ENCODE results near the gene EXOC3L2. TPM values are rescaled to one million over a fixed set of nuclear protein-coding genes. Genes with fewer than 3 reads are reported as not detected.
"Not testable (repeated sequence)": the region's sequence is repeated elsewhere in the genome, so short reads cannot be mapped to it uniquely, and the experiment has no call there.

Gene EXOC3L2
- total RNA-seq, 2 donors from 2014 or later = not detected

- no peaks in the 10 kb centered on the region for H3K4me1 Mint-ChIP-seq (ENCODE audit: low read depth)
- H3K36me3 Mint-ChIP-seq (ENCODE audit: insufficient read depth in 2 of 2) = peaks cover 0 to 2% of the 10 kb centered on the region in 2 donors
- H3K27me3 Mint-ChIP-seq (ENCODE audit: low read depth) = peaks cover 31% of the 10 kb centered on the region
- no peaks in the 10 kb centered on the region for H3K9me3 Mint-ChIP-seq
- ATAC-seq (replicated peaks in 1 of 2) (no peak), DNase-seq (no peak)
- no peak overlapping the region for H3K4me3 Mint-ChIP-seq
- no peak overlapping the region for H3K27ac Mint-ChIP-seq
Observed at GRCh38 chr19:45231891-45232290, 13.3 kb downstream of the EXOC3L2 start.

DNA sequence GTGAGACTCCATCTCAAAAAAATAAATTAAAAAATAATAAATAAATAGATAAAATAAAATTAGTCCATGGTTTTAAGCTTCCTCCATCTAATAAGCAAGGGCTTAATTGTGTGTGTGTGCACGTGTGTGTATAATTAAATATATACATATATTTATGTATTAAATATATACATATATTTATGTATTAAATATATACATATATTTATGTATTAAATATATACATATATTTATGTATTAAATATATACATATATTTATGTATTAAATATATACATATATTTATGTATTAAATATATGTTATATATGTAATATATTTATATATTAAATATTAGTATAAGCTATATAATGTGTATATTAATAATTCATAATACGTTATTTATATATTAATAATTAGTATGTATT is 16.2 kb downstream of the EXOC3L2 start:
- DNase-seq; H3K27me3 Mint-ChIP-seq (ENCODE audit: low read depth); H3K4me1 Mint-ChIP-seq (ENCODE audit: low read depth); H3K36me3 Mint-ChIP-seq (ENCODE audit: insufficient read depth in 2 of 2); H3K9me3 Mint-ChIP-seq; H3K27ac Mint-ChIP-seq; H3K4me3 Mint-ChIP-seq; ATAC-seq (replicated peaks in 1 of 2): not testable (repeated sequence)

DNA sequence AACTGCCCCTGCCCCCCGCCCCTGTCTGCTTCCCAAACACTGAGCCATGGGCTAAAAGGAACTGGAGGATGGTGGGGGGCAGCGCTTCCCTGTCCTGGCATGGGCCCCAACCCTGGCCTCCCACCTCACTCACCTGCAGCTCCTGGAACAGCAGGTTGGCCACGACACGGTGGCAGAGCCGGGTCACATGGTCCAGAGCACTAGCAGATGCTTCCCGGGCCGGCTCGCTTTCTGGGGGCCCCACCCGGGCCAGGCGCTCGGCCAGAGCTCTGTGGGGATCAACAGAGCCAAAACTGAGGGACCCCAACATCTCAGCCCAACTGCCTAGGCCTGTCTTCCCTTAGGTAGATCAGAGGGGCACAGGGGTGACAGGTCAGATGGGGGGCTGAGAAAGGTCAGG is 20.6 kb downstream of the EXOC3L2 start:
- H3K36me3 Mint-ChIP-seq (ENCODE audit: insufficient read depth in 2 of 2) = no peaks in the 10 kb centered on the region
- DNase-seq (no peak), ATAC-seq (replicated peaks in 1 of 2) (no peak)

DNA sequence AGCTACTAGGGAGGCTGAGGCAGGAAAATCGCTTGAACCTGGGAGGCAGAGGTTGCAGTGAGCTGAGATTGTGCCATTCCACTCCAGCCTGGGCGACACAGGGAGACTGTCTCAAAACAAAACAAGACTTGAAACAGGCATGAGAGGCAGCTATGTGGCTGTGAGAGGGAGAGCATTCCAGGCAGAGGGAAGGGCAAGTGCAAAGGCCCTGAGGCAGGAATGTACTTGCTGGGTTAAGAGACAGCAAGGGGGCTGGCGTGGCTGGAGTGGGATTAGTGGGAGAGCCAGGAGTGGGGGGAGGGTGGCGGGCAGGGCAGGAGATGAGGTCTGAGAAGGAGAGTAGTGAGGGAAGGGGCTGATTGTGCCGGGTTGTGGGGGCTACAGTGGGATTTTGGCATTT is 21.3 kb downstream of the EXOC3L2 start:
- no peaks in the 10 kb centered on the region for H3K9me3 Mint-ChIP-seq
- no peaks in the 10 kb centered on the region for H3K36me3 Mint-ChIP-seq (ENCODE audit: insufficient read depth in 2 of 2)
- no peaks in the 10 kb centered on the region for H3K4me1 Mint-ChIP-seq (ENCODE audit: low read depth)
- DNase-seq (no peak), ATAC-seq (replicated peaks in 1 of 2) (no peak)
- H3K27me3 Mint-ChIP-seq (ENCODE audit: low read depth) = peaks cover 25% of the 10 kb centered on the region
- H3K27ac Mint-ChIP-seq = no peak overlapping the region
- H3K4me3 Mint-ChIP-seq = no peak overlapping the region

More for the DNA sequence above, 20.6 kb downstream of the EXOC3L2 start:
- H3K27me3 Mint-ChIP-seq (ENCODE audit: low read depth) = peaks cover 25% of the 10 kb centered on the region
- H3K4me1 Mint-ChIP-seq (ENCODE audit: low read depth) = no peaks in the 10 kb centered on the region
- H3K4me3 Mint-ChIP-seq = no peak overlapping the region
- H3K9me3 Mint-ChIP-seq = no peaks in the 10 kb centered on the region
- no peak overlapping the region for H3K27ac Mint-ChIP-seq

DNA sequence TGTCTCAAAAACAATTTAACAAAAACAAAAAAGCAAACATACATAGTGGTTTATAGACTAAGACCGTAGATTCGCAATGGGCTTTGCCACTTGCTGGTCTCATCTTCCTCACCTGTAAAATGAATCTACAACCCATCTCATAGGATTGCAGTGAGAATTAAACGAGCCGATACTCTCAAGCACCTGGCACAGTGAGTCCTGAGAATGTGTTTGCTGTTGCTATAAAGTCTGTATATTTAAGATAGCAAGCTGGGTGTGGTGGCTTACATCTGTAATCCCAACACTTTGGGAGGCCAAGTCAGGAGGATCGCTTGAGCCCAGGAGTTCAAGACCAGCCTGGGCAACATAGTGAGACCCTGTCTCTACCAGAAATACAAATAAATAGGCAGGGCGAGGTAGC is 22.5 kb downstream of the EXOC3L2 start:
- peaks cover 36% of the 10 kb centered on the region for H3K27me3 Mint-ChIP-seq (ENCODE audit: low read depth)
- H3K27ac Mint-ChIP-seq = no peak overlapping the region
- H3K4me3 Mint-ChIP-seq = no peak overlapping the region
- H3K4me1 Mint-ChIP-seq (ENCODE audit: low read depth) = no peaks in the 10 kb centered on the region
- DNase-seq = no peak
- no peaks in the 10 kb centered on the region for H3K9me3 Mint-ChIP-seq
- ATAC-seq (replicated peaks in 1 of 2) = no peak
- no peaks in the 10 kb centered on the region for H3K36me3 Mint-ChIP-seq (ENCODE audit: insufficient read depth in 2 of 2)

DNA sequence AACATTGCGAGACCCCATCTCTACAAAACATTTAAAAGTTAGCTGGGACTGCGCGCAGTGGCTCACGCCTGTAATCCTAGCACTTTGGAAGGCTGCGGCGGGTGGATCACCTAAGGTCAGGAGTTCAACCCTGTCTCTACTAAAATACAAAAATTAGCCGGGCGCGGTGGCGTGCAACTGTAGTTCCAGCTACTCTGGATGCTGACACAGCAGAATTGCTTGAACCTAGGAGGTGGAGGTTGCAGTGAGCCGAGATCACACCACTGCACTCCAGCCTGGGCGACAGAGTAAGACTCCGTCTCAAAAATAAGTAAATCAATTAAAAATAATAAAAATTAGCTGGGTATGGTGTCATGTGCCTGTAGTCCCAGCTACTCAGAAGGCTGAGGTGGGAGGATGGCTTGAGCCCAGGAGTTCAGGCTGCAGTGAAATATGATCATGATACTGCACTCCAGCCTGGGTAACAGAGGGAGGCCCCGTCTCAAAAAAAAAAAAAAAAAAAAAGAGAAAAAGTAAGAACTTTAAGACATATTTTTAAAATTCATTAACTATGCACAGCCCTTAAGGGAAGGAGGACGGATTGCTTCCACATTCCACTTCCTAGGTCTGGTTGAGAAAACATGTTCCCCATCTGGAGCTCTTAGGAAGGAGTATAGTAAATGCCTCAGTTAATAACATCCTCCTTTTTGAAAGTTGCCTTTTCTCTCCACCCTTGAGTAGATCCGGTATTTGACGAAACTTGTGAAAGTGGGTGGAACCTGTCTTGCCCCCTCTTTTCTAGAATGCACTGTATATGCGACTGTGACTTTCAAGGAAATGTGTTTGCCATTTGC is 26.1 kb downstream of the EXOC3L2 start:
- H3K27me3 Mint-ChIP-seq (ENCODE audit: low read depth) = peaks cover 62% of the 10 kb centered on the region
- H3K36me3 Mint-ChIP-seq (ENCODE audit: insufficient read depth in 2 of 2) = no peaks in the 10 kb centered on the region
- no peaks in the 10 kb centered on the region for H3K9me3 Mint-ChIP-seq
- H3K27ac Mint-ChIP-seq = no peak overlapping the region
- no peak for ATAC-seq (replicated peaks in 1 of 2)
- H3K4me1 Mint-ChIP-seq (ENCODE audit: low read depth) = peaks cover 8% of the 10 kb centered on the region
- DNase-seq = no peak
- H3K4me3 Mint-ChIP-seq = no peak overlapping the region

GRCh38 chr19:45218426-45218825 is 26.8 kb downstream of the EXOC3L2 start:
- ATAC-seq (replicated peaks in 1 of 2) (no peak), DNase-seq (no peak)
- Mint-ChIP-seq H3K27ac (no peak overlapping the region), H3K4me1 (ENCODE audit: low read depth) (peaks cover 8% of the 10 kb centered on the region), H3K27me3 (ENCODE audit: low read depth) (peaks cover 64% of the 10 kb centered on the region), H3K36me3 (ENCODE audit: insufficient read depth in 2 of 2) (no peaks in the 10 kb centered on the region), H3K9me3 (no peaks in the 10 kb centered on the region), H3K4me3 (no peak overlapping the region)

GRCh38 chr19:45217957-45218334 is 27.3 kb downstream of the EXOC3L2 start:
- no peak overlapping the region for H3K4me3 Mint-ChIP-seq
- H3K27ac Mint-ChIP-seq = no peak overlapping the region
- H3K36me3 Mint-ChIP-seq (ENCODE audit: insufficient read depth in 2 of 2) = no peaks in the 10 kb centered on the region
- H3K9me3 Mint-ChIP-seq = no peaks in the 10 kb centered on the region
- no peak for ATAC-seq (replicated peaks in 1 of 2)
- no peak for DNase-seq
- H3K27me3 Mint-ChIP-seq (ENCODE audit: low read depth) = peaks cover 63% of the 10 kb centered on the region
- H3K4me1 Mint-ChIP-seq (ENCODE audit: low read depth) = peaks cover 8% of the 10 kb centered on the region

DNA sequence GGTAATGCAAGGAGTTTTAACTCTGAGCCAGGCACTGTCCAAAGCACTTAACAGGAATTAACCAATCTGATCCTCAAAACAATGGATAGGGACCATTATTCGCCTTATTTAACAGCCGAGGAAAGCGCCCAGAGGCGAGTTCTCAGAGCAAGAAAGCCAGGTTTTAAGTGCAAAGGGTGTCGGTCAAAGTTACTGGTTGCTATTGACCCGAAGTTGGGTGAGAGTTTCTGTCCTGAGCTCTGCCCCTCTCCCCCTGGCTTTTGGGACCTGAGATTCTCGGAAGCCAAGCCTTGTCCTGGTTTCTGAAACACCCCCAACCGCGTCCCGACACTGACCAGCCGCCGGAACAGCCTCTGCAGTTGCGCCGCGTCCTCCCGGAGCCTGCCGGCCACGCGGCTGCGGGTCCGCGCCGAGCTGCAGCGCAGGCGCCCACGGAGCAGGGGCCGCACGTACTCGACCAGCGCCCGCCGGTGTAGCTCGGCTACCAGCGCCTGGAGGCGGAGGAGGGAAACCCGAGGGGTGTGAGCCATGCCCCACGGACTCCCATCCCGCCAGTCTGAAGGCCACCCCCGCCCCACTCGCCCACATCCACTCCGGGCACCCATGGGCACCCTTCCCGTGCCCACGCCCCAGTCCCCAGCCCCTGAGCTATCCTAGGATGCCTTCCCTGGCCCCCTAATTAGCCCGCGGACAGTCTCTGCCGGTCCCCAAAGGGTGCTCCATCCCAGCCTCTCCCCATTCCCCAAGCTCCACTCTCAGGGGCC is 27.8 kb downstream of the EXOC3L2 start:
- peaks cover 8% of the 10 kb centered on the region for H3K4me1 Mint-ChIP-seq (ENCODE audit: low read depth)
- no peaks in the 10 kb centered on the region for H3K36me3 Mint-ChIP-seq (ENCODE audit: insufficient read depth in 2 of 2)
- no peak for ATAC-seq (replicated peaks in 1 of 2)
- peaks cover 62% of the 10 kb centered on the region for H3K27me3 Mint-ChIP-seq (ENCODE audit: low read depth)
- H3K27ac Mint-ChIP-seq = no peak overlapping the region
- H3K9me3 Mint-ChIP-seq = no peaks in the 10 kb centered on the region
- H3K4me3 Mint-ChIP-seq = no peak overlapping the region
- DNase-seq = no peak

DNA sequence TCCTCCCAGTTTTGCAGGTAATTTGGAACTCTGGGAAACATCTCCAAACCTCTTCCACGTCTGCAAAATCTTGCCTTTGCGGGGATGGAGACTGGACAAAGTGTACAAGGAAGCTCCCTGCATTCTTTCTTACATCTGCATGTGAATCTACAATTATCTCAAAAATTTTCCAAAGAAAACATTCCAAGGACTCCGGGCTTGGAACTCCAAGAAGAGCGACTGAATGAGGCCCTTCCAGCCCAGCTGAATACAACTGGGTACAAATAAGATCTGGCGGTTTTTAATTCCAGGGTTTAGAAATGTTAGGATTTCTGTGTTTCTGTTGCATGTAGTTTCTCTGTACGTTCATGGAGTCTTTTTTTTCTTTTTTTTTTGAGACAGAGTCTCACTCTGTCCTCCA is 28.5 kb downstream of the EXOC3L2 start:
- H3K27ac Mint-ChIP-seq = no peak overlapping the region
- no peak for ATAC-seq (replicated peaks in 1 of 2)
- H3K36me3 Mint-ChIP-seq (ENCODE audit: insufficient read depth in 2 of 2) = no peaks in the 10 kb centered on the region
- H3K4me3 Mint-ChIP-seq = no peak overlapping the region
- no peaks in the 10 kb centered on the region for H3K9me3 Mint-ChIP-seq
- no peak for DNase-seq
- peaks cover 58% of the 10 kb centered on the region for H3K27me3 Mint-ChIP-seq (ENCODE audit: low read depth)
- H3K4me1 Mint-ChIP-seq (ENCODE audit: low read depth) = peaks cover 8% of the 10 kb centered on the region

GRCh38 chr19:45215391-45216191 is 29.6 kb downstream of the EXOC3L2 start:
- Mint-ChIP-seq H3K36me3 (ENCODE audit: insufficient read depth in 2 of 2) (no peaks in the 10 kb centered on the region), H3K9me3 (no peaks in the 10 kb centered on the region), H3K4me1 (ENCODE audit: low read depth) (peaks cover 8% of the 10 kb centered on the region), H3K27ac (no peak overlapping the region), H3K4me3 (no peak overlapping the region), H3K27me3 (ENCODE audit: low read depth) (peaks cover 64% of the 10 kb centered on the region)
- no peak for DNase-seq
- no peak for ATAC-seq (replicated peaks in 1 of 2)

GRCh38 chr19:45213031-45213430 is 32.2 kb downstream of the EXOC3L2 start:
- H3K4me1 Mint-ChIP-seq (ENCODE audit: low read depth) = peaks cover 8% of the 10 kb centered on the region
- H3K27me3 Mint-ChIP-seq (ENCODE audit: low read depth) = peaks cover 50% of the 10 kb centered on the region
- no peak overlapping the region for H3K27ac Mint-ChIP-seq
- ATAC-seq (replicated peaks in 1 of 2) (no peak), DNase-seq (no peak)
- H3K9me3 Mint-ChIP-seq = no peaks in the 10 kb centered on the region
- H3K4me3 Mint-ChIP-seq = no peak overlapping the region
- no peaks in the 10 kb centered on the region for H3K36me3 Mint-ChIP-seq (ENCODE audit: insufficient read depth in 2 of 2)

DNA sequence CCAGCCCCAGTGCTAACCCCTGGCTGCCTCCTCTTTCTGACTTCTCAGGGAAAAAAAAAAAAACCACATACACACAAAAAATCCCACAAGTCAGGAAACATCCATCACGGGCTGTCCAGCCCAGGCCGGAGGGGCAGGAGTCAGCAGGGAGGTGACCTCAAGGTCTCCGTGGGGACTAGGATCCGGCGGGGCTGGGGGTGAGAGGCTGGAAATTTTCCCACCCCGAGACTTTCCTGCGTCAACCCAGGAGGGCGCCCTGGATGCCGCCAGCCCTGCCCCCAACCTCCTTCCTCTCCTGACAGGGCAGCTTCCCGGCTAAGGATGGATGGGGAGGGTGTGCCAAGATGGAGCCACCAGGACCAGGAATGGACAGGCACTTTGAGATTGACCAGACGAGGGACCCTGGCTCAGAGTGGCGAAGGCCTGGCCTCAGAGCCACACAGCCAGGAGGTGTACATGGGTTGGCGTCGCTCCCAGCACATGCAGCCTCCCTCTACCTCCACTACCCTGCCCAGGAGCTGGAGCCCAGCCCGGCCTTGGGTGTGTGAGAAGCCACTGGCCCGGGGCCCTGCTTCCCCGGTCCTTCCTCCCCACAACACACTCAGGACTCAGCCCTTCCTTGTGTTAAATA is 33.3 kb downstream of the EXOC3L2 start:
- peaks cover 42% of the 10 kb centered on the region for H3K27me3 Mint-ChIP-seq (ENCODE audit: low read depth)
- ATAC-seq (replicated peaks in 1 of 2) (no peak), DNase-seq (no peak)
- no peaks in the 10 kb centered on the region for H3K36me3 Mint-ChIP-seq (ENCODE audit: insufficient read depth in 2 of 2)
- H3K27ac Mint-ChIP-seq = no peak overlapping the region
- H3K4me3 Mint-ChIP-seq = no peak overlapping the region
- peaks cover 8% of the 10 kb centered on the region for H3K4me1 Mint-ChIP-seq (ENCODE audit: low read depth)
- no peaks in the 10 kb centered on the region for H3K9me3 Mint-ChIP-seq

Measured in activated T-cell treated with anti-CD3 and anti-CD28 coated beads, Interleukin-2, amount 50 U/mL, for 72 hours (primary cell).